SK-N-MC (cell line): ENCODE data around the gene ASPRV1.

Experiments used
- EZH2 ChIP-seq: fragments of 200-600 bp; sonication (generic); IDR thresholded peaks from one replicate; pipeline ENCODE4 v1.6.1; 2017; ENCODE audit warnings: antibody characterized with exemption
- POLR2AphosphoS5 ChIP-seq: IDR thresholded peaks from 2 replicates; pipeline ENCODE4 v1.6.1; 2012; ENCODE audit warnings: mild to moderate bottlenecking, low read depth, low read length, borderline replicate concordance

GRCh38 chr2:69989441-69990105 lies 28.1 kb upstream of the ASPRV1 start:
- no peak for TF ChIP-seq EZH2
- no peak for TF ChIP-seq POLR2AphosphoS5
